Activated naive CD8-positive, alpha-beta T cell (primary cell): ENCODE measurements around the gene NEU2.
"Not testable (repeated sequence)": the region's sequence is repeated elsewhere in the genome, so short reads cannot be mapped to it uniquely, and the experiment has no call there.

ENCODE experiments used
- H3K27ac Mint-ChIP-seq: one replicate; pipeline ENCODE4 v1.8.0; 2021; ENCODE audit warnings: mixed read lengths
- H3K27me3 Mint-ChIP-seq: one replicate; pipeline ENCODE4 v1.8.0; 2021; ENCODE audit warnings: mixed read lengths
- H3K36me3 Mint-ChIP-seq: one replicate; pipeline ENCODE4 v1.8.0; 2021; ENCODE audit warnings: mixed read lengths
- H3K4me1 Mint-ChIP-seq: one replicate; pipeline ENCODE4 v1.8.0; 2021; ENCODE audit warnings: low read depth, mixed read lengths
- H3K4me3 Mint-ChIP-seq: one replicate; pipeline ENCODE4 v1.8.0; 2021; ENCODE audit warnings: mild to moderate bottlenecking, mixed read lengths
- H3K9me3 Mint-ChIP-seq: one replicate; pipeline ENCODE4 v1.8.0; 2021; ENCODE audit warnings: low read depth, mixed read lengths

NEU2 gene

GRCh38 chr2:233037078-233037477, 4.6 kb downstream of the NEU2 start:
- no peaks in the 10 kb centered on the region for H3K9me3 Mint-ChIP-seq
- no peaks in the 10 kb centered on the region for H3K4me1 Mint-ChIP-seq
- H3K4me3 Mint-ChIP-seq: no peak overlapping the region
- no peaks in the 10 kb centered on the region for H3K27me3 Mint-ChIP-seq
- H3K27ac Mint-ChIP-seq: no peak overlapping the region
- no peaks in the 10 kb centered on the region for H3K36me3 Mint-ChIP-seq

GRCh38 chr2:233039212-233039845, 6.9 kb downstream of the NEU2 start:
- H3K27ac Mint-ChIP-seq: no peak overlapping the region

GRCh38 chr2:233039846-233040530, 7.5 kb downstream of the NEU2 start:
- Mint-ChIP-seq H3K4me3 (no peak overlapping the region), H3K27ac (no peak overlapping the region), H3K27me3 (no peaks in the 10 kb centered on the region), H3K9me3 (no peaks in the 10 kb centered on the region), H3K36me3 (no peaks in the 10 kb centered on the region), H3K4me1 (no peaks in the 10 kb centered on the region)

More at GRCh38 chr2:233039212-233039845, 6.9 kb downstream of the NEU2 start:
- no peaks in the 10 kb centered on the region for H3K9me3 Mint-ChIP-seq
- no peaks in the 10 kb centered on the region for H3K27me3 Mint-ChIP-seq
- no peak overlapping the region for H3K4me3 Mint-ChIP-seq
- H3K36me3 Mint-ChIP-seq: no peaks in the 10 kb centered on the region
- H3K4me1 Mint-ChIP-seq: no peaks in the 10 kb centered on the region

- Mint-ChIP-seq H3K27ac (no peak overlapping the region), H3K27me3 (no peaks in the 10 kb centered on the region), H3K36me3 (no peaks in the 10 kb centered on the region), H3K9me3 (no peaks in the 10 kb centered on the region), H3K4me3 (no peak overlapping the region), H3K4me1 (no peaks in the 10 kb centered on the region)
Observed at GRCh38 chr2:233040571-233040970, 8.1 kb downstream of the NEU2 start.

GRCh38 chr2:233041722-233042323, 9.4 kb downstream of the NEU2 start:
- Mint-ChIP-seq H3K9me3 (no peaks in the 10 kb centered on the region), H3K36me3 (no peaks in the 10 kb centered on the region), H3K4me3 (no peak overlapping the region), H3K27ac (no peak overlapping the region), H3K4me1 (no peaks in the 10 kb centered on the region), H3K27me3 (no peaks in the 10 kb centered on the region)

- no peaks in the 10 kb centered on the region for H3K27me3 Mint-ChIP-seq
- H3K4me3 Mint-ChIP-seq: no peak overlapping the region
- no peak overlapping the region for H3K27ac Mint-ChIP-seq
- no peaks in the 10 kb centered on the region for H3K4me1 Mint-ChIP-seq
- no peaks in the 10 kb centered on the region for H3K9me3 Mint-ChIP-seq
- no peaks in the 10 kb centered on the region for H3K36me3 Mint-ChIP-seq
Observed at GRCh38 chr2:233042549-233042948, 10.1 kb downstream of the NEU2 start.

- no peaks in the 10 kb centered on the region for H3K9me3 Mint-ChIP-seq
- no peak overlapping the region for H3K4me3 Mint-ChIP-seq
Observed at GRCh38 chr2:233044974-233045605, 12.6 kb downstream of the NEU2 start.

GRCh38 chr2:233047206-233047605, 14.7 kb downstream of the NEU2 start:
- H3K4me3 Mint-ChIP-seq: no peak overlapping the region
- no peaks in the 10 kb centered on the region for H3K4me1 Mint-ChIP-seq
- no peaks in the 10 kb centered on the region for H3K27me3 Mint-ChIP-seq
- H3K27ac Mint-ChIP-seq: no peak overlapping the region
- no peaks in the 10 kb centered on the region for H3K36me3 Mint-ChIP-seq
- H3K9me3 Mint-ChIP-seq: no peaks in the 10 kb centered on the region

More at GRCh38 chr2:233044974-233045605, 12.6 kb downstream of the NEU2 start:
- Mint-ChIP-seq H3K27ac (no peak overlapping the region), H3K27me3 (no peaks in the 10 kb centered on the region), H3K4me1 (no peaks in the 10 kb centered on the region), H3K36me3 (no peaks in the 10 kb centered on the region)

- no peaks in the 10 kb centered on the region for H3K27me3 Mint-ChIP-seq
- no peaks in the 10 kb centered on the region for H3K36me3 Mint-ChIP-seq
- no peaks in the 10 kb centered on the region for H3K4me1 Mint-ChIP-seq
- H3K9me3 Mint-ChIP-seq: no peaks in the 10 kb centered on the region
- no peak overlapping the region for H3K4me3 Mint-ChIP-seq
- peak overlapping the region; percentile 1 for H3K27ac Mint-ChIP-seq
Observed at GRCh38 chr2:233047667-233048066, 15.2 kb downstream of the NEU2 start.

GRCh38 chr2:233048569-233049193, 16.2 kb downstream of the NEU2 start:
- Mint-ChIP-seq H3K4me1 (peaks cover under 1% of the 10 kb centered on the region), H3K27me3 (no peaks in the 10 kb centered on the region), H3K27ac (no peak overlapping the region), H3K4me3 (no peak overlapping the region), H3K9me3 (no peaks in the 10 kb centered on the region), H3K36me3 (no peaks in the 10 kb centered on the region)

- Mint-ChIP-seq H3K4me3 (no peak overlapping the region), H3K4me1 (peaks cover 6% of the 10 kb centered on the region)
Observed at GRCh38 chr2:233049194-233049761, 16.8 kb downstream of the NEU2 start.

GRCh38 chr2:233051241-233052149, 19.0 kb downstream of the NEU2 start:
- Mint-ChIP-seq H3K36me3 (no peaks in the 10 kb centered on the region), H3K27ac (no peak overlapping the region), H3K4me1 (peaks cover 10% of the 10 kb centered on the region), H3K9me3 (no peaks in the 10 kb centered on the region), H3K4me3 (no peak overlapping the region), H3K27me3 (no peaks in the 10 kb centered on the region)

More at GRCh38 chr2:233049194-233049761, 16.8 kb downstream of the NEU2 start:
- H3K36me3 Mint-ChIP-seq: no peaks in the 10 kb centered on the region
- H3K9me3 Mint-ChIP-seq: no peaks in the 10 kb centered on the region
- no peaks in the 10 kb centered on the region for H3K27me3 Mint-ChIP-seq
- no peak overlapping the region for H3K27ac Mint-ChIP-seq

- H3K4me1 Mint-ChIP-seq, H3K36me3 Mint-ChIP-seq, H3K9me3 Mint-ChIP-seq, H3K27me3 Mint-ChIP-seq, H3K4me3 Mint-ChIP-seq, H3K27ac Mint-ChIP-seq: not testable (repeated sequence)
Observed at GRCh38 chr2:233052517-233052916, 20.0 kb downstream of the NEU2 start.
